GM23338 (cell line): ENCODE results near the gene ZRANB2. TPM values are rescaled to one million over a fixed set of nuclear protein-coding genes. Genes with fewer than 3 reads are reported as not detected.

ENCODE experiments used
- ATAC-seq: fragments of 200-7000 bp; cut with Tn5 transposase; 3 replicates; pipeline ENCODE4 v1.9.1; 2020
- DNase-seq: peaks from one replicate; pipeline ENCODE4 v3.0.0-alpha.2; 2015; ENCODE audit warnings: low spot score
- H2AFZ ChIP-seq: fragments of 200-600 bp; sonication (generic); 2 replicates; pipeline ENCODE4 v1.8.0; 2016; ENCODE audit warnings: antibody characterized with exemption, mild to moderate bottlenecking, moderate library complexity
- H3F3A ChIP-seq: fragments of 200-600 bp; sonication (generic); replicated peaks from 2 replicates; pipeline ENCODE4 v1.8.0; 2017; ENCODE audit warnings: antibody characterized with exemption, mixed run types, low read depth
- H3K27ac ChIP-seq: fragments of 200-600 bp; sonication (generic); 2 replicates; pipeline ENCODE4 v1.6.1; 2016; ENCODE audit warnings: low read depth
- H3K27me3 ChIP-seq: fragments of 200-600 bp; sonication (generic); 2 replicates; pipeline ENCODE4 v1.8.0; 2016; ENCODE audit warnings: mild to moderate bottlenecking, mixed run types, moderate library complexity; ENCODE audit not compliant: insufficient read depth
- H3K36me3 ChIP-seq: fragments of 200-600 bp; sonication (generic); 2 replicates; pipeline ENCODE4 v1.8.0; 2016; ENCODE audit warnings: mild to moderate bottlenecking; ENCODE audit not compliant: insufficient read depth
- H3K4me1 ChIP-seq: fragments of 200-600 bp; sonication (generic); 2 replicates; pipeline ENCODE4 v1.8.0; 2016; ENCODE audit warnings: mild to moderate bottlenecking, moderate library complexity; ENCODE audit not compliant: insufficient read depth
- H3K4me2 ChIP-seq: fragments of 200-600 bp; sonication (generic); 2 replicates; pipeline ENCODE4 v1.7.1; 2017; ENCODE audit warnings: mixed run types
- H3K4me3 ChIP-seq: fragments of 200-600 bp; sonication (generic); 2 replicates; pipeline ENCODE4 v1.6.1; 2016; ENCODE audit warnings: mixed run types
- H3K79me2 ChIP-seq: fragments of 200-600 bp; sonication (generic); replicated peaks from 2 replicates; pipeline ENCODE4 v1.8.0; 2017; ENCODE audit warnings: mild to moderate bottlenecking; ENCODE audit not compliant: insufficient read depth
- H3K9me2 ChIP-seq: fragments of 200-600 bp; sonication (generic); 2 replicates; pipeline ENCODE4 v1.8.0; 2017; ENCODE audit not compliant: insufficient read depth
- H4K20me1 ChIP-seq: fragments of 200-600 bp; sonication (generic); replicated peaks from 2 replicates; pipeline ENCODE4 v1.8.0; 2017; ENCODE audit warnings: mild to moderate bottlenecking; ENCODE audit not compliant: insufficient read depth
- H3K27ac Mint-ChIP-seq: 2 replicates; pipeline ENCODE4 v1.8.0; 2020; ENCODE audit warnings: inconsistent platforms, mild to moderate bottlenecking, moderate library complexity, mixed read lengths
- H3K27me3 Mint-ChIP-seq: 3 replicates; pipeline ENCODE4 v1.8.0; 2022; ENCODE audit warnings: low read depth, mild to moderate bottlenecking, moderate library complexity, mixed read lengths, inconsistent platforms; ENCODE audit not compliant: insufficient read depth, poor library complexity
- H3K36me3 Mint-ChIP-seq: 3 replicates; pipeline ENCODE4 v1.8.0; 2021; ENCODE audit warnings: low read depth, mild to moderate bottlenecking, inconsistent platforms, moderate library complexity, mixed read lengths
- H3K4me1 Mint-ChIP-seq: 3 replicates; pipeline ENCODE4 v1.8.0; 2020; ENCODE audit warnings: mild to moderate bottlenecking, inconsistent platforms, mixed read lengths
- H3K4me3 Mint-ChIP-seq: 3 replicates; pipeline ENCODE4 v1.8.0; 2021; ENCODE audit warnings: moderate library complexity, mild to moderate bottlenecking, inconsistent platforms, mixed read lengths
- H3K9me3 Mint-ChIP-seq: 3 replicates; pipeline ENCODE4 v1.8.0; 2020; ENCODE audit warnings: moderate library complexity, mild to moderate bottlenecking, inconsistent platforms, mixed read lengths
- CREB1 ChIP-seq: fragments of 250-450 bp; sonication (Bioruptor Pico); IDR thresholded peaks from 2 replicates; pipeline ENCODE4 v1.5.0; 2020; ENCODE audit warnings: low read depth, mild to moderate bottlenecking, moderate library complexity
- CTCF ChIP-seq, 2 experiments: fragments of 200-600 bp in 1 of 2; sonication (generic) in 1 of 2; conservative IDR thresholded peaks; 2 replicates each; pipeline versions ENCODE4 v1.5.1 to v1.6.1; 2016 to 2017; ENCODE audit warnings: antibody characterized with exemption in 2 of 2, low read depth in 2 of 2, mild to moderate bottlenecking in 2 of 2, moderate library complexity in 1 of 2
- ETS1 ChIP-seq: IDR thresholded peaks from 2 replicates; pipeline ENCODE4 v1.6.1; 2016; ENCODE audit warnings: antibody characterized with exemption
- EZH2 ChIP-seq: fragments of 200-600 bp; sonication (generic); IDR thresholded peaks from one replicate; pipeline ENCODE4 v1.8.0; 2017; ENCODE audit warnings: antibody characterized with exemption, mild to moderate bottlenecking, low read depth; ENCODE audit not compliant: unreplicated experiment
- EZH2phosphoT487 ChIP-seq: fragments of 200-600 bp; sonication (generic); IDR thresholded peaks from one replicate; pipeline ENCODE4 v1.8.1; 2018; ENCODE audit warnings: antibody characterized with exemption; ENCODE audit not compliant: unreplicated experiment
- JUNB ChIP-seq: IDR thresholded peaks from one replicate; pipeline ENCODE4 v1.6.1; 2016; ENCODE audit warnings: antibody characterized with exemption; ENCODE audit not compliant: unreplicated experiment
- NANOG ChIP-seq: IDR thresholded peaks from 2 replicates; pipeline ENCODE4 v1.6.1; 2016; ENCODE audit warnings: antibody characterized with exemption, borderline replicate concordance
- POLR2AphosphoS5 ChIP-seq: IDR thresholded peaks from 2 replicates; pipeline ENCODE4 v1.6.1; 2016; ENCODE audit warnings: antibody characterized with exemption, low read depth
- REST ChIP-seq: IDR thresholded peaks from one replicate; pipeline ENCODE4 v1.6.1; 2018; ENCODE audit warnings: antibody characterized with exemption; ENCODE audit not compliant: unreplicated experiment
- STAT1 ChIP-seq: IDR thresholded peaks from one replicate; pipeline ENCODE4 v1.6.1; 2016; ENCODE audit warnings: antibody characterized with exemption; ENCODE audit not compliant: unreplicated experiment
- ZNF114 ChIP-seq: fragments of 250-450 bp; sonication (Bioruptor Pico); IDR thresholded peaks from 2 replicates; pipeline ENCODE4 v1.5.0; 2020; ENCODE audit warnings: mild to moderate bottlenecking, moderate library complexity
- polyA plus RNA-seq: library from polyadenylated mRNA; unstranded; fragments of >200 nt; fragmentation: Nextera tagmentation; extraction: Ambion mirVana; gene quantifications from 2 replicates; pipeline ENCODE4 v1.2.1, GENCODE V29; 2016
- total RNA-seq: library from RNA; depleted of rRNA; stranded (reverse); fragments of >200 nt; shearing (Covaris generic); gene quantifications from 2 replicates; pipeline ENCODE4 v1.2.3, GENCODE V29; 2014

Gene ZRANB2
- total and polyA plus RNA-seq, 2 experiments from 2014 or later = 84.9 to 170 TPM

- no peak for TF ChIP-seq EZH2
- no peak for TF ChIP-seq EZH2phosphoT487
- no peak for TF ChIP-seq JUNB
- no peak for TF ChIP-seq ZNF114 (CRISPR knock-in tag)
These were observed 26.0 kb upstream of the ZRANB2 start (continued) for GRCh38 chr1:71106658-71107322.

GRCh38 chr1:71104417-71104816 lies 23.6 kb upstream of the ZRANB2 start:
- no peak overlapping the region for H3K4me3 ChIP-seq
- no peaks in the 10 kb centered on the region for H3K27me3 ChIP-seq
- no peaks in the 10 kb centered on the region for H3K36me3 Mint-ChIP-seq
- DNase-seq (no peak), ATAC-seq (no peak)
- no peak overlapping the region for H3K27ac ChIP-seq
- H3K4me1 Mint-ChIP-seq = peaks cover 5% of the 10 kb centered on the region
- no peaks in the 10 kb centered on the region for H3K9me3 Mint-ChIP-seq
- no peaks in the 10 kb centered on the region for H4K20me1 ChIP-seq
- H3K4me2 ChIP-seq = no peak overlapping the region
- no peaks in the 10 kb centered on the region for H3F3A ChIP-seq
- H3K4me1 ChIP-seq = peaks cover 6% of the 10 kb centered on the region; the same call in 1 of the 2 replicates
- no peaks in the 10 kb centered on the region for H3K79me2 ChIP-seq
- H3K27ac Mint-ChIP-seq = no peak overlapping the region
- TF ChIP-seq POLR2AphosphoS5 (no peak), REST (no peak), STAT1 (no peak), ETS1 (no peak), CTCF (conservative IDR thresholded peaks at IDR 0.05; ENCODE audit: low read depth in 2 of 2) (no peak), JUNB (no peak), NANOG (no peak), CREB1 (CRISPR knock-in tag) (no peak), EZH2phosphoT487 (no peak), ZNF114 (CRISPR knock-in tag) (no peak)
- no peaks in the 10 kb centered on the region for H3K9me2 ChIP-seq
- H2AFZ ChIP-seq = no peak overlapping the region
- H3K4me3 Mint-ChIP-seq = no peak overlapping the region
- H3K36me3 ChIP-seq = no peaks in the 10 kb centered on the region
- H3K27me3 Mint-ChIP-seq = no peaks in the 10 kb centered on the region
